HCT116 (cell line): ENCODE data around the gene PALMD. TPM values are rescaled to one million over a fixed set of nuclear protein-coding genes. Genes with fewer than 3 reads are reported as not detected.

Experiments
- ATAC-seq: fragments of 200-7000 bp; cut with Tn5 transposase; 2 replicates; pipeline ENCODE4 v1.9.1; 2020; ENCODE audit warnings: mild to moderate bottlenecking, moderate library complexity
- BruUV-seq: library from RNA; stranded (reverse); fragments of 400-500 nt; replicated peaks from 2 replicates; lab custom pipeline; 2021; lab: Mats Ljungman, UMichigan
- CTCF ChIA-PET: fragments of 300-600 bp; sonication (Branson Sonifier 250); formaldehyde crosslinking; loops from one replicate; lab custom pipeline; 2021; ENCODE audit warnings: antibody characterized with exemption; lab: Charles Lee
- POLR2A ChIA-PET: fragments of 300-600, 350-600 bp; sonication (Branson Sonifier 250); formaldehyde crosslinking; loops from one replicate; lab custom pipeline; 2021; ENCODE audit warnings: antibody characterized with exemption; lab: Charles Lee
- RAD21 ChIA-PET, 2 experiments: fragments of 300-600 bp; sonication (Branson Sonifier 250); formaldehyde crosslinking; loops; one replicate each; lab custom pipeline; 2023; ENCODE audit warnings: low total read pairs in 2 of 2; ENCODE audit not compliant: uncharacterized antibody in 2 of 2, unreplicated experiment in 2 of 2, low non-redundant PET in 1 of 2; lab: Charles Lee
- DNase-seq: peaks from one replicate; pipeline ENCODE4 v3.0.0-alpha.2; 2010; ENCODE audit warnings: low read depth, low spot score
- H2AFZ ChIP-seq: fragments of 200-600 bp; shearing (Covaris generic), sonication (generic); 2 replicates; pipeline ENCODE4 v1.6.1; 2017; ENCODE audit warnings: low read depth, mixed run types, mixed read lengths, antibody characterized with exemption, low read length; ENCODE audit not compliant: poor library complexity, severe bottlenecking
- H3K27ac ChIP-seq: 2 replicates; pipeline ENCODE4 v1.5.1; 2012; ENCODE audit warnings: low read depth, low read length
- H3K27me3 ChIP-seq: fragments of 200-600 bp; sonication (generic); 2 replicates; pipeline ENCODE4 v1.6.1; 2016; ENCODE audit warnings: mixed run types, low read length, mixed read lengths; ENCODE audit not compliant: insufficient read depth
- H3K36me3 ChIP-seq, 2 experiments: fragments of 200-500 bp in 1 of 2; fragments of 200-600 bp in 1 of 2; sonication (Bioruptor generic) in 1 of 2; sonication (generic) in 1 of 2; 2 replicates each; pipeline versions ENCODE4 v1.5.1 to v1.6.1; 2014 to 2016; ENCODE audit warnings: low read length in 2 of 2, inconsistent platforms in 1 of 2, mixed read lengths in 1 of 2, mixed run types in 1 of 2; ENCODE audit not compliant: insufficient read depth in 2 of 2, control insufficient read depth in 1 of 2
- H3K4me1 ChIP-seq, 2 experiments: fragments of 200-600 bp in 1 of 2; sonication (generic) in 1 of 2; 2 replicates each; pipeline versions ENCODE4 v1.5.1 to v1.6.1; 2012 to 2017; ENCODE audit warnings: low read length in 2 of 2, inconsistent platforms in 1 of 2, mild to moderate bottlenecking in 1 of 2, mixed read lengths in 1 of 2, mixed run types in 1 of 2, moderate library complexity in 1 of 2; ENCODE audit not compliant: insufficient read depth in 2 of 2, control insufficient read depth in 1 of 2
- H3K4me2 ChIP-seq: fragments of 200-600 bp; sonication (generic); 2 replicates; pipeline ENCODE4 v1.6.1; 2017; ENCODE audit warnings: mixed run types, low read length, mixed read lengths
- H3K4me3 ChIP-seq, 2 experiments: fragments of 200-600 bp in 1 of 2; sonication (generic) in 1 of 2; replicated peaks in 1 of 2; 2 replicates each; pipeline ENCODE4 v1.5.1; 2011 to 2016; ENCODE audit warnings: low read length in 2 of 2, control low read depth in 1 of 2, low read depth in 1 of 2, mild to moderate bottlenecking in 1 of 2, mixed read lengths in 1 of 2, mixed run types in 1 of 2
- H3K79me2 ChIP-seq: fragments of 200-600 bp; sonication (generic); 2 replicates; pipeline ENCODE4 v1.6.1; 2017; ENCODE audit warnings: mild to moderate bottlenecking, mixed run types, low read length, moderate library complexity, mixed read lengths; ENCODE audit not compliant: insufficient read depth
- H3K9ac ChIP-seq: fragments of 200-600 bp; sonication (generic); 2 replicates; pipeline ENCODE4 v1.6.1; 2016; ENCODE audit warnings: low read length, mixed read lengths
- H3K9me2 ChIP-seq: fragments of 200-600 bp; sonication (generic), shearing (Covaris generic); 2 replicates; pipeline ENCODE4 v1.6.1; 2017; ENCODE audit warnings: mixed run types, mild to moderate bottlenecking, moderate library complexity; ENCODE audit not compliant: insufficient read depth
- H3K9me3 ChIP-seq, 2 experiments: fragments of 200-500 bp in 1 of 2; fragments of 200-600 bp in 1 of 2; sonication (Bioruptor generic) in 1 of 2; sonication (generic) in 1 of 2; 2 replicates each; pipeline ENCODE4 v1.6.1; 2014 to 2017; ENCODE audit warnings: low read length in 2 of 2, mixed read lengths in 2 of 2, inconsistent platforms in 1 of 2, low read depth in 1 of 2, mild to moderate bottlenecking in 1 of 2, mixed run types in 1 of 2, moderate library complexity in 1 of 2; ENCODE audit not compliant: control insufficient read depth in 1 of 2, insufficient read depth in 1 of 2
- H4K20me1 ChIP-seq: fragments of 200-600 bp; sonication (generic), shearing (Covaris generic); 2 replicates; pipeline ENCODE4 v1.6.1; 2017; ENCODE audit warnings: mixed run types, mild to moderate bottlenecking, moderate library complexity; ENCODE audit not compliant: insufficient read depth
- CEBPB ChIP-seq: IDR thresholded peaks from 2 replicates; pipeline ENCODE4 v1.6.1; 2012; ENCODE audit warnings: low read depth
- EZH2phosphoT487 ChIP-seq: fragments of 200-600 bp; IDR thresholded peaks from 2 replicates; pipeline ENCODE4 v1.6.1; 2018; ENCODE audit warnings: antibody characterized with exemption, borderline replicate concordance
- FOSL1 ChIP-seq: IDR thresholded peaks from 2 replicates; pipeline ENCODE4 v1.6.1; 2012; ENCODE audit warnings: low read depth
- MAX ChIP-seq: IDR thresholded peaks from 2 replicates; pipeline ENCODE4 v1.6.1; 2012
- POLR2A ChIP-seq: IDR thresholded peaks from 2 replicates; pipeline ENCODE4 v1.7.0; 2011; ENCODE audit warnings: borderline replicate concordance; ENCODE audit not compliant: insufficient read depth, insufficient read length; ENCODE audit errors: extremely low read depth
- POLR2AphosphoS5 ChIP-seq: IDR thresholded peaks from 2 replicates; pipeline ENCODE4 v1.6.1; 2011; ENCODE audit warnings: mild to moderate bottlenecking, low read depth, low read length, moderate library complexity
- RAD21 ChIP-seq: IDR thresholded peaks from 2 replicates; pipeline ENCODE4 v1.6.1; 2012; ENCODE audit warnings: low read depth, mild to moderate bottlenecking
- ZNF274 ChIP-seq: fragments of 200-500 bp; sonication (Bioruptor generic); IDR thresholded peaks from 2 replicates; pipeline ENCODE4 v1.6.1; 2014; ENCODE audit warnings: mild to moderate bottlenecking, low read depth, low read length, inconsistent platforms
- intact Hi-C: fragments of 100-400 bp; cut with micrococcal nuclease; formaldehyde crosslinking; loops from 2 replicates; pipeline ENCODE4 v1.10.0; 2022
- total RNA-seq: library from RNA; stranded (reverse); gene quantifications from one replicate; pipeline ENCODE4 v1.2.1, GENCODE V29; 2021; ENCODE audit not compliant: unreplicated experiment

The PALMD gene
- total RNA-seq, 1 experiment from 2014 or later: 0.12 TPM

GRCh38 chr1:99619583-99619982 lies 26.3 kb upstream of the PALMD start:
- no peaks in the 10 kb centered on the region for H4K20me1 ChIP-seq
- no peaks in the 10 kb centered on the region for H3K79me2 ChIP-seq
- no peak overlapping the region for H3K9ac ChIP-seq
- CTCF ChIA-PET: no interaction called here
- no peak overlapping the region for H3K27ac ChIP-seq
- no peak overlapping the region for H3K4me3 ChIP-seq
- ATAC-seq: no peak
- intact Hi-C loops: no loop called here
- no peaks in the 10 kb centered on the region for H3K9me3 ChIP-seq
- RAD21 ChIA-PET: no interaction called here
- TF ChIP-seq RAD21 (no peak), MAX (no peak), CEBPB (no peak), POLR2AphosphoS5 (no peak)
- H2AFZ ChIP-seq: no peak overlapping the region
- H3K9me2 ChIP-seq: no peaks in the 10 kb centered on the region
- POLR2A ChIA-PET: no interaction called here
- no peaks in the 10 kb centered on the region for H3K27me3 ChIP-seq
- no peaks in the 10 kb centered on the region for H3K36me3 ChIP-seq
- H3K4me2 ChIP-seq: no peak overlapping the region
- no TSS peak for BruUV-seq
- no peaks in the 10 kb centered on the region for H3K4me1 ChIP-seq
- no peak for DNase-seq

- ChIA-PET POLR2A (no interaction called here), CTCF (no interaction called here), RAD21 (no interaction called here)
- TF ChIP-seq MAX (no peak), EZH2phosphoT487 (no peak), POLR2AphosphoS5 (no peak), FOSL1 (no peak), ZNF274 (no peak), POLR2A (no peak)
- Histone ChIP-seq H3K27me3 (no peaks in the 10 kb centered on the region), H3K9ac (no peak overlapping the region), H3K36me3 (no peaks in the 10 kb centered on the region), H3K9me2 (no peaks in the 10 kb centered on the region), H3K27ac (no peak overlapping the region), H4K20me1 (no peaks in the 10 kb centered on the region), H3K79me2 (no peaks in the 10 kb centered on the region), H2AFZ (no peak overlapping the region), H3K4me2 (no peak overlapping the region), H3K4me1 (no peaks in the 10 kb centered on the region), H3K9me3 (no peaks in the 10 kb centered on the region), H3K4me3 (no peak overlapping the region)
- intact Hi-C loops: no loop called here
- DNase-seq (no peak), ATAC-seq (no peak)
- BruUV-seq: no TSS peak
Measured at GRCh38 chr1:99621340-99621901, 24.5 kb upstream of the PALMD start.
